HCT116 (cell line): ENCODE results near the gene PLEKHM3.

Experiments
- POLR2AphosphoS5 ChIP-seq: IDR thresholded peaks from 2 replicates; pipeline ENCODE4 v1.6.1; 2011; ENCODE audit warnings: mild to moderate bottlenecking, low read depth, low read length, moderate library complexity
- TF ChIP-seq, protein P1 (sequence below), 3 experiments: fragments of 200-600 bp in 1 of 3; sonication (generic) in 1 of 3; IDR thresholded peaks in 2 of 3; conservative IDR thresholded peaks in 1 of 3; 2 replicates each; pipeline ENCODE4 v1.5.1; 2012 to 2017; ENCODE audit warnings: low read depth in 2 of 3, low read length in 2 of 3, antibody characterized with exemption in 1 of 3, borderline replicate concordance in 1 of 3, control low read depth in 1 of 3, mild to moderate bottlenecking in 1 of 3, mixed read lengths in 1 of 3, mixed run types in 1 of 3, moderate library complexity in 1 of 3; ENCODE audit not compliant: insufficient read depth in 1 of 3
- TF ChIP-seq, protein P2 (sequence below): IDR thresholded peaks from 2 replicates; pipeline ENCODE4 v1.6.1; 2012

DNA sequence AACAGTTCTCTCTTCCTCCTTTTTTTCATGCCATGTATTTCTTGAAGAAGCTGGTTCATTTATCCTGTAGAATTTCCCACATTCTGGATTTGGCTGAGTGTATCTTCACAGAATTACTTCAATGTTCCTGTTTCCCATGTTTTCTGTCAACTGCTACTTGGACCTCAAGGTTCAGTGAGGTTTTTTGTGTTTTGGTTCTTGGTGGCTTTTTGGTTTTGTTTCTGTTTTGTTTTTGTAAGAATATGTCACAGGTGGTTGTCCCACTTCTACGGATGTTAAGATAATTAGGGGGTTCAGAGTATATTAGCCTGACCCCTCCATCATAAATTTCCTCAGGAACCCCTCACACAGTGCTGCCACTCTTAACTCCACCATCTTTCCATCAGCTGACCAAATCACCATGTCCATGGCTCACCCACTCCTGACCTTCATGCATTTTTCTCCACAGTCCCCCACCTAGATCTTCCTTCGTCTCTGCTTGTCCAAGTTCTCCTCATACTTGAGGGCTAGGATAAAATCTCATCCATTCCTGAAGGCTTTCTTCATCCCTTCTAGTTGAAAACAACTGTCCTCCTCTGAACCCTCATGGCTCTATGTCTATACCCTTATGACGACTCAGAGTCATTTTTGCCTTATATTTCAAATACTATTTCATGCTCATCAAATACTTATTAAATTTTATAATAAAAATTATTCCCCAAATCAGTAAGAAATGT lies 40.4 kb downstream of the PLEKHM3 start:
- no peak for TF ChIP-seq POLR2AphosphoS5
- TF ChIP-seq, protein P1, sequence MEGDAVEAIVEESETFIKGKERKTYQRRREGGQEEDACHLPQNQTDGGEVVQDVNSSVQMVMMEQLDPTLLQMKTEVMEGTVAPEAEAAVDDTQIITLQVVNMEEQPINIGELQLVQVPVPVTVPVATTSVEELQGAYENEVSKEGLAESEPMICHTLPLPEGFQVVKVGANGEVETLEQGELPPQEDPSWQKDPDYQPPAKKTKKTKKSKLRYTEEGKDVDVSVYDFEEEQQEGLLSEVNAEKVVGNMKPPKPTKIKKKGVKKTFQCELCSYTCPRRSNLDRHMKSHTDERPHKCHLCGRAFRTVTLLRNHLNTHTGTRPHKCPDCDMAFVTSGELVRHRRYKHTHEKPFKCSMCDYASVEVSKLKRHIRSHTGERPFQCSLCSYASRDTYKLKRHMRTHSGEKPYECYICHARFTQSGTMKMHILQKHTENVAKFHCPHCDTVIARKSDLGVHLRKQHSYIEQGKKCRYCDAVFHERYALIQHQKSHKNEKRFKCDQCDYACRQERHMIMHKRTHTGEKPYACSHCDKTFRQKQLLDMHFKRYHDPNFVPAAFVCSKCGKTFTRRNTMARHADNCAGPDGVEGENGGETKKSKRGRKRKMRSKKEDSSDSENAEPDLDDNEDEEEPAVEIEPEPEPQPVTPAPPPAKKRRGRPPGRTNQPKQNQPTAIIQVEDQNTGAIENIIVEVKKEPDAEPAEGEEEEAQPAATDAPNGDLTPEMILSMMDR (IDR thresholded peaks at IDR 0.05 in 2 of 3, conservative IDR thresholded peaks at IDR 0.05 in 1 of 3; ENCODE audit: borderline replicate concordance in 1 of 3, insufficient read depth in 1 of 3, low read depth in 2 of 3, low read length in 2 of 3) = no peak
- TF ChIP-seq, protein P2, sequence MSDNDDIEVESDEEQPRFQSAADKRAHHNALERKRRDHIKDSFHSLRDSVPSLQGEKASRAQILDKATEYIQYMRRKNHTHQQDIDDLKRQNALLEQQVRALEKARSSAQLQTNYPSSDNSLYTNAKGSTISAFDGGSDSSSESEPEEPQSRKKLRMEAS = no peak
